Liver (tissue), 9 donors: Measurements from ENCODE around the gene PBX4. TPM values are rescaled to one million over a fixed set of nuclear protein-coding genes. Genes with fewer than 3 reads are reported as not detected.

Experiments used
- DNase-seq: peaks from one replicate; pipeline ENCODE4 v3.0.0-alpha.2; 2017; ENCODE audit warnings: low spot score
- H3K27ac ChIP-seq, 2 donors: one replicate each; pipeline ENCODE4 v1.7.0; 2013; ENCODE audit warnings: inconsistent platforms in 2 of 2, low read length in 2 of 2, control low read depth in 1 of 2, low read depth in 1 of 2, mild to moderate bottlenecking in 1 of 2
- H3K27me3 ChIP-seq, 4 donors: one replicate each; pipeline versions ENCODE4 v1.6.1 to v1.7.0; 2013; ENCODE audit warnings: low read length in 3 of 4, inconsistent platforms in 1 of 4, mild to moderate bottlenecking in 1 of 4, moderate library complexity in 1 of 4; ENCODE audit not compliant: control insufficient read depth in 4 of 4, insufficient read depth in 4 of 4
- H3K36me3 ChIP-seq, 4 donors: one replicate each; pipeline versions ENCODE4 v1.6.1 to v1.7.0; 2013; ENCODE audit warnings: low read length in 3 of 4, mild to moderate bottlenecking in 3 of 4, low read depth in 1 of 4, moderate library complexity in 1 of 4; ENCODE audit not compliant: control insufficient read depth in 4 of 4, insufficient read depth in 3 of 4
- H3K4me1 ChIP-seq, 4 donors: one replicate each; pipeline versions ENCODE4 v1.6.1 to v1.7.0; 2013; ENCODE audit warnings: low read length in 3 of 4, mild to moderate bottlenecking in 3 of 4, moderate library complexity in 1 of 4; ENCODE audit not compliant: control insufficient read depth in 4 of 4, insufficient read depth in 4 of 4
- H3K4me3 ChIP-seq, 3 donors: one replicate each; pipeline versions ENCODE4 v1.6.1 to v1.7.0; 2013; ENCODE audit warnings: low read length in 3 of 3, control low read depth in 1 of 3, low read depth in 1 of 3, mild to moderate bottlenecking in 1 of 3
- H3K9ac ChIP-seq, 2 donors: one replicate each; pipeline ENCODE4 v1.7.0; 2013; ENCODE audit warnings: low read length in 2 of 2, mild to moderate bottlenecking in 2 of 2, moderate library complexity in 2 of 2, control low read depth in 1 of 2, low read depth in 1 of 2
- H3K9me3 ChIP-seq, 4 donors: one replicate each; pipeline versions ENCODE4 v1.6.1 to v1.7.0; 2013; ENCODE audit warnings: low read length in 3 of 4; ENCODE audit not compliant: control insufficient read depth in 4 of 4
- ATF3 ChIP-seq: IDR thresholded peaks from 2 replicates; pipeline ENCODE4 v1.6.1; 2016; ENCODE audit warnings: antibody characterized with exemption
- CTCF ChIP-seq: fragments of 150-350 bp; IDR thresholded peaks from 2 replicates; pipeline ENCODE4 v1.5.1; 2017; ENCODE audit warnings: improper control_type of control experiment, low read depth, low read length; ENCODE audit not compliant: missing input control
- EGR1 ChIP-seq, 2 donors: IDR thresholded peaks; 2 replicates each; pipeline ENCODE4 v1.6.1; 2016 to 2018; ENCODE audit warnings: antibody characterized with exemption in 2 of 2, low read depth in 2 of 2
- FOXA1 ChIP-seq: IDR thresholded peaks from 2 replicates; pipeline ENCODE4 v1.6.1; 2016; ENCODE audit warnings: antibody characterized with exemption
- FOXA2 ChIP-seq: IDR thresholded peaks from 2 replicates; pipeline ENCODE4 v1.6.1; 2016; ENCODE audit warnings: antibody characterized with exemption
- HNF4A ChIP-seq, 2 donors: conservative IDR thresholded peaks; 2 replicates each; pipeline ENCODE4 v1.6.1; 2016; ENCODE audit warnings: antibody characterized with exemption in 2 of 2, mild to moderate bottlenecking in 2 of 2
- HNF4G ChIP-seq: IDR thresholded peaks from 2 replicates; pipeline ENCODE4 v1.6.1; 2016; ENCODE audit warnings: antibody characterized with exemption
- JUND ChIP-seq, 2 donors: IDR thresholded peaks; 2 replicates each; pipeline ENCODE4 v1.6.1; 2016; ENCODE audit warnings: antibody characterized with exemption in 2 of 2
- MAX ChIP-seq: IDR thresholded peaks from 2 replicates; pipeline ENCODE4 v1.6.1; 2016; ENCODE audit warnings: antibody characterized with exemption
- NR2F2 ChIP-seq: IDR thresholded peaks from 2 replicates; pipeline ENCODE4 v1.6.1; 2016; ENCODE audit warnings: antibody characterized with exemption
- RAD21 ChIP-seq, 2 donors: IDR thresholded peaks; 2 replicates each; pipeline ENCODE4 v1.6.1; 2016; ENCODE audit warnings: antibody characterized with exemption in 2 of 2, mild to moderate bottlenecking in 2 of 2
- REST ChIP-seq: IDR thresholded peaks from 2 replicates; pipeline ENCODE4 v1.6.1; 2016; ENCODE audit warnings: antibody characterized with exemption, mild to moderate bottlenecking
- RXRA ChIP-seq, 2 donors: IDR thresholded peaks; 2 replicates each; pipeline ENCODE4 v1.6.1; 2017 to 2018; ENCODE audit warnings: antibody characterized with exemption in 2 of 2, mild to moderate bottlenecking in 1 of 2
- SP1 ChIP-seq: IDR thresholded peaks from 2 replicates; pipeline ENCODE4 v1.6.1; 2018; ENCODE audit warnings: antibody characterized with exemption, mild to moderate bottlenecking
- TAF1 ChIP-seq: conservative IDR thresholded peaks from 2 replicates; pipeline ENCODE4 v1.6.1; 2016; ENCODE audit warnings: antibody characterized with exemption, mild to moderate bottlenecking
- ZBTB33 ChIP-seq: IDR thresholded peaks from 2 replicates; pipeline ENCODE4 v1.6.1; 2016; ENCODE audit warnings: antibody characterized with exemption
- WGBS: extraction: QIAGEN DNeasy Blood & Tissue Kit; methylation state at CpG from one replicate; pipeline ENCODE4 v1.1.7; 2013; 5-methylcytosine and 5-hydroxymethylcytosine counted together
- polyA plus RNA-seq, 2 donors: library from polyadenylated mRNA; stranded (reverse) in 1 of 2; unstranded in 1 of 2; fragments of 200-250 nt in 1 of 2; fragments of >200 nt in 1 of 2; fragmentation: Nextera tagmentation in 1 of 2; extraction: Ambion mirVana in 1 of 2; gene quantifications; one replicate each; pipeline versions ENCODE4 v1.2.1 to v1.2.3, GENCODE V29; 2013 to 2015
- total RNA-seq, 2 donors: library from RNA; depleted of rRNA; stranded (reverse); fragments of >200 nt; gene quantifications; one replicate each; pipeline ENCODE4 v1.2.3, GENCODE V29; 2014
- donor health status: healthy.
- donor health status: healthy.
- donor health status: healthy.
- donor health status: healthy.
- donor health status: healthy.

PBX4 gene
- total and polyA plus RNA-seq, 4 donors: 0.19 to 0.59 (median 0.21) TPM; not detected in 1

- H3K9me3 ChIP-seq: peaks cover 0 to 3% (median 0%) of the 10 kb centered on the region in 4 donors
- H3K4me1 ChIP-seq: peaks cover 0 to 9% (median 6%) of the 10 kb centered on the region in 4 donors
- no peak overlapping the region for H3K4me3 ChIP-seq
- 77% methylated on average over 12 of the region's 12 CpGs for WGBS
- TF ChIP-seq ATF3: no peak
- TF ChIP-seq EGR1 (IDR thresholded peaks at IDR 0.05; ENCODE audit: low read depth in 2 of 2): no peak
- TF ChIP-seq RXRA (IDR thresholded peaks at IDR 0.05): no peak
- TF ChIP-seq FOXA2: no peak
- no peak for TF ChIP-seq JUND (IDR thresholded peaks at IDR 0.05)
- H3K9ac ChIP-seq: no peak overlapping the region
- DNase-seq: no peak
- H3K36me3 ChIP-seq: no peaks in the 10 kb centered on the region
- H3K27ac ChIP-seq: no peak overlapping the region
- H3K27me3 ChIP-seq: peaks cover 0 to 8% (median 2%) of the 10 kb centered on the region in 4 donors
These were observed 76.0 kb downstream of the PBX4 start for GRCh38 chr19:19542507-19542906.

- Histone ChIP-seq H3K27ac (no peak overlapping the region), H3K4me3 (no peak overlapping the region), H3K4me1 (peaks cover 0 to 9% (median 6%) of the 10 kb centered on the region in 4 donors), H3K9ac (no peak overlapping the region), H3K36me3 (no peaks in the 10 kb centered on the region), H3K27me3 (peaks cover 0 to 8% (median 2%) of the 10 kb centered on the region in 4 donors), H3K9me3 (peaks cover 0 to 3% (median 0%) of the 10 kb centered on the region in 4 donors)
- WGBS: 87% methylated on average over 16 of the region's 16 CpGs
- TF ChIP-seq TAF1 (no peak), MAX (no peak), CTCF (no peak), HNF4G (no peak), REST (no peak), EGR1 (IDR thresholded peaks at IDR 0.05; ENCODE audit: low read depth in 2 of 2) (no peak)
- no peak for DNase-seq
These were observed 76.9 kb downstream of the PBX4 start for GRCh38 chr19:19541616-19542015.

- DNase-seq: peak; percentile 72
- Histone ChIP-seq H3K27ac (no peak overlapping the region), H3K36me3 (no peaks in the 10 kb centered on the region), H3K9me3 (peaks cover 0 to 3% (median 0%) of the 10 kb centered on the region in 4 donors), H3K27me3 (peaks cover 0 to 8% (median 2%) of the 10 kb centered on the region in 4 donors), H3K4me1 (peaks cover 0 to 9% (median 6%) of the 10 kb centered on the region in 4 donors), H3K4me3 (peak overlapping the region in 1 of 3 donors; percentile 8), H3K9ac (no peak overlapping the region)
- 7% methylated on average over 45 of the region's 45 CpGs for WGBS
- TF ChIP-seq RXRA (IDR thresholded peaks at IDR 0.05) (no peak), HNF4A (conservative IDR thresholded peaks at IDR 0.05) (no peak), CTCF (no peak), SP1 (no peak), EGR1 (IDR thresholded peaks at IDR 0.05; ENCODE audit: low read depth in 2 of 2) (no peak), NR2F2 (no peak), JUND (IDR thresholded peaks at IDR 0.05) (no peak), RAD21 (IDR thresholded peaks at IDR 0.05) (no peak), ZBTB33 (no peak), HNF4G (no peak), FOXA1 (no peak), FOXA2 (no peak)
These were observed 77.6 kb downstream of the PBX4 start for GRCh38 chr19:19540715-19541515.
